Pulmonary artery endothelial cell (primary cell): ENCODE data around the gene WTAP. TPM values are rescaled to one million over a fixed set of nuclear protein-coding genes. Genes with fewer than 3 reads are reported as not detected.
"Not testable (repeated sequence)": the region's sequence is repeated elsewhere in the genome, so short reads cannot be mapped to it uniquely, and the experiment has no call there.

Source experiments
- DNase-seq: peaks from one replicate; pipeline ENCODE4 v3.0.0-alpha.2; 2011; ENCODE audit warnings: low read depth, low spot score
- total RNA-seq: library from RNA; depleted of rRNA; stranded (reverse); fragments of >200 nt; gene quantifications from 2 replicates; pipeline ENCODE4 v1.2.3, GENCODE V29; 2014

The WTAP gene
- total RNA-seq, 1 donor from 2014 or later: 99.9 TPM

DNA sequence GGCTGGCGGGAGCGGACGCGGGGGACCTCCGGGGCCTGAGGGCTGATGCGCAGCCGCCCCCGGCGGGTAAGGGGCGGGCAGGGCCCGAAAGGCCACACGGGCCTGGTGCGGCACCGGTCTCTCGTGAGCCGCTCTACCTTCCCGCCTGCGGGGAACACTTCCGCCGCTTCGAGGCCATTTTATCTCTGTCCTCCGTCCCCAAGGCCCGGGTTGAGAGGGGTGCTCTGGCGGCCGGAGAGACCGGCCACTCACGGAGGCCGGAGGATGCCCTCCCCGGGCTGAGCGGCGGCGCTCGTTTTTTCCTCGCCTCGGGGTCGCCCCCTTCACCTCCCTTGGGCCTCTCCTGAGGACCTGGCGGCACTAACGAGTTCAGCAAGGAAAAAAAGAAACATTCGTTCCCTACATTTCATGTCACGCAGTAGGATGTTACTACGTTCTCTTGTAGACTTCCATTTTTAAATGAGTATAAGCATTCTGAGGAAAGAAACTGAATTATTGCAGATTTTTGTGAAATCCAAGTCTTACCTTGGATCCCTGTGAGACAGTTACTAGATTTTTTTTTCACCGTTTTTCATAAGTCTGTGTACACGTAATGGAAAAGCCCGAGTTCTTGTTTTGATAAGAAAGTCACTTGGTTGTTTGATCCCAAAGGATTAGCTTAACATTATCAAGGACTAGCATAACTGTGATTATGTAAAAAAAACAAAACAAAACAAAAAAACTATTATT is 575 bp downstream of the WTAP start:
- DNase-seq: no peak

DNA sequence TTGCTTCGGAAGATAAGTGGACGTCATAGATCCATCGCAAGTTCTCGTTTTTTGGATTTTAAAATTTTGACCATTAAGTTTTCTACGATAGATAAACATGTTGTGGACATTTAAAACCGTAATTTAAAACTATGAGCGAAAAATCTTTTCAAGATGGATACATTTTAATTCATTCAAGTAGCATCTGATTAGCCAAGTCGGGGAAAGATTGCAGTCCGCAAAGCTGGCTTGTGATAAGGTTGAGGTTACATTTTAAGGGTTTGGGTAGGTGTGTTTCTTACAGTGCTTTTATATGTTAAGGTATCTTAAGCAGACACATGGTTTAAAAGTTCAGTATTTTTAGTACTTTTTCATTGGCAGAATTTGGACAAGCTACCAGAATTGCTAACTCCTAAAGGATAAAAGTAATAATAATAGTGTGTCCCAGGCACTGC is 1.2 kb downstream of the WTAP start:
- DNase-seq: no peak

DNA sequence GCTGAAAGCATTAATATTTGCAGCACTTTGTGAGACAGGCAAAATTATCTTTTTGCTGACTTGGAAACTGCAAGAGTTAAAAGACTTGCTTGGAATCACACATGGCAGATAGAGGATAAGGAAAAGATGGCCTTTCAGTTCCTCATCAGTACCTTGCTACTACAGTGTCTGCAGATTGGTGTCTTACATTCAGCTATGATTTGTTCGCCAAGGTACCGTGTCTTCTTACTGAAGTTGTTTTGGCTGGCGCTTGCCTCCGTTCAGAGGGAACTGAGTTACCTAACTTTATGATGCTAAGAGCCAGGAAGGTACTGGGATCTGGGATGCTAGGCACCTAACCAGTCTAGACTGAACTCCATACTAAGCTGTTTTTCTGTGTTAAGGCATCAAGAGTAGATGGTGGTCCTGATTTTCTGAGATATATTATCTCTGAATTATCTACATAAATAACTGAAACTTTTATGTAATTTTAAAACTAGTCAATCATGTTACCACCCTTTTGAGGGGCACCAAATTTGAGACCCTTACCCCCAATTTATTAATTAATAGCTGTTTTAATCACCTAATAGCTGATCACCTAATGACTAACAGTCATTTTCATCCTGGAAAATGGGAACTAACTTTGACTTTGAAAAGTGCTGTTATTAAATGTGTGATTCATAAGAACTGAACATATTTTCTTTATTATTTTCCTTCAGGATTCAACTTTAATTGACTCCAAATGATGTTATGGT is 2.5 kb downstream of the WTAP start:
- no peak for DNase-seq

DNA sequence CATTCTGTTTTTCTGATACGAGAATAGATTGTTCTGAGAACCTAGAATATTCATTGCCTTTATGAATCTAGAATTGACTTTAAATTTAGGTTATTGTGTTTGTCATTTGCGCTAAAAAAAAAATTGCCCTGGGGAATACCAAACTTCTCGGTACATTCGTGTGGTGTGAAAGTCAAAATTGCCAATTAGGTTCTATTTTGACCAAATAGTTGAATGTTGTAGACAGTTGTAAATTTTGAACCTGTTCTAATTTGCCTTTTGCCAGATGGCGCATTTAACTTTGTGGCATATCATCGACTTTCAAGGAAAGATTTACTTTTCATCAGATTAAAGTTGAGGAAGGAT is 3.0 kb downstream of the WTAP start:
- no peak for DNase-seq

DNA sequence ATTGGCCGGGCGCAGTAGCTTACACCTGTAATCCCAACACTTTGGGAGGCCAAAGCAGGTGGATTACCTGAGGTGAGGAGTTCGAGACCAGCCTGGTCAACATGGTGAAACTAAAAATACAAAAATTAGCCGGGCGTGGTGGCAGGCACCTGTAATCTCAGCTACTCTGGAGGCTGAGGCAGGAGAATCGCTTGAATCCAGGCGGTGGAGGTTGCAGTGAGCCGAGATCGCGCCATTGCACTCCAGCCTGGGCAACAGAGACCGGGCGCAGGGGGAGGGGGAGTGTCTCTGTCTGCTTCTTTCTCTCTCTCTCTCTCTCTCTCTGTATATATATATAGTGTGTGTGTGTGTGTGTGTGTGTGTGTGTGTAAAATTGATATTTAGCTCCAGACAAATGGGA is 5.2 kb downstream of the WTAP start:
- not testable (repeated sequence) for DNase-seq

DNA sequence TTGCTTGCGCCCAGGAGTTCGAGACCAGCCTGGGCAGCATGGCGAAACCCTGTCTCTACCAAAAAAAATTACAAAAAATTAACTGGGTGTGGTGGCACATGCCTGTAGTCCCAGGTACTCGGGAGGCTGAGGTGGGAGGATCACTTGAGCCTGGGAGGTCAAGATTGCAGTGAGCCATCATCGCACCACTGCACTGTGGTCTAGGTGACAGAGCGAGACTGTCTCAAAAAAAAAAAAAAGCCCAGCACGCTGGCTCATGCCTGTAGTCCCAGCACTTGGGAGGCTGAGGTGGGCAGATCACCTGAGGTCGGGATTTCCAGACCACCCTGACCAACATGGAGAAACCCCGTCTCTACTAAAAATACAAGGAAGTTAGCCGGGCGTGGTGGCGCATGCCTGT is 6.1 kb downstream of the WTAP start:
- not testable (repeated sequence) for DNase-seq

DNA sequence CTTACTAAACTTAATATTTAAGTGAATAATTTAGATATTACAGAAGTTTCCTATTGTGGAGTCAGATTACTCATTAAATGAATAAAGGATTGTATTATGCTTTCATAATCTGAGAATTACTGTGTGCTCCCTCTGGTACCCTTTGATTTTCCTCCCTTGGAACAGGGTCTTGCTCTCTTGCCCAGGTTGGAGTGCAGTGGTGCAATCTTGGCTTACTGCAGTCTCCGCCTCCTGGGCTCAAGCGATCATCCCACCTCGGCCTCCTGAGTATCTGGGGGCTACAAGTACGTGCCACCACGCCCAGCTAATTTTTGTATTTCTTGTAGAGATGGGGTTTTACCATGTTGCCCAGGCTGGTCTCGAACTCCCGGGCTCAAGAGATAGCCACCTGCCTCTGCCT is 9.6 kb downstream of the WTAP start:
- DNase-seq: no peak

DNA sequence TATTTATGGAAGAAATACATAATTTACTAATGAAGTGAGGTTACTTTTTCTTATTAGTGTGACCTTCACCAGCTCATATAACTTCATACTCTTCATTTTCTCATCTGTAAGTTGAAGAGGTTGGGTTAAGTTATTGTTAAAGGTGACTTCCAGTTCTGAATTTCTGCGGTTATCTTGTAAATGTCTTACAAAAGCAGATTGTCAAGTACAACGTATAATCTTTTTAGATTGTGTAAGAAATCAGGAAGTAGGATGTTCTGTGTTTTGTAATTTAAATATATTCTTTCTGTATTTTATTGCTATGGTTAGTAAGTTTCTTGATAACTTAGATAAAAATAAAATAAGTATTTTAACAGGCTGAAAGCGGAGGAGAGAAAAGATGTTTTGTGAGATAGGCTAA is 12.0 kb downstream of the WTAP start:
- DNase-seq: no peak

DNA sequence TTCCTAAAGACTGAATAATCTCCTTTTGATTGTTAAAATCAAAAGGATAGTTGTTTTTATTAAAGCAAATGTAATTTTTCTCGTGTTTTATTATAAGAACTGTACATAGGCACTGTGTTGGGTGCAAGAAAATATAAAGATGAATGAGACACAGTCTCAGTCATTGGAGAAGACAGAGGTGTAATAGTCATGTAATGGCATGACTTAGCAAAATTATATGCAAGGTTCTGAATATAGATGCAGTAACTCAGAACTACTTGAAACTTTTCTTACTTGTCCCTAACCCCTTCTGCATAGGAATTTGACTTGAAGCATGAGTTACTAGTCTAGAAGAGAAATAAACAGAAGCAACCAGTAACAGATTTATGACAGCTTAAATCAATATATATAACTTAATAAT is 14.9 kb downstream of the WTAP start:
- no peak for DNase-seq

DNA sequence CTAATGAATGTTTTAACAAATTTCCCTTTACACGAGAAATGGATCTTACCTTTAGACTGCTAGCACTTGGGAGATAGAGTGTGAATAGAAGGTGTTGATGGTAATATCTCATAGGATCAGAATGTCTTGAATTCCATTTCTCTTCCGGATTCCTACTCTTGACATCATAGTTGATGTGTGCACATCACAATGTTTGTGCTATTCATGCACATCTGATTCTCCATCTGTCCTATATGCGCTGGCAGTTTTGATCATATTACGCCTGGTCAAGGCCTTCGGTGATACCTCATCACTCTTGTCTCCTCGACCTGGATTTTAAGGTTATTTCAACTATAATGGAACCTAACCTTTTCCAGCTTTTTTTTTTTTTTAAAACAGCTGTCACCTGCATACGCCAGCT is 17.8 kb downstream of the WTAP start:
- no peak for DNase-seq

DNA sequence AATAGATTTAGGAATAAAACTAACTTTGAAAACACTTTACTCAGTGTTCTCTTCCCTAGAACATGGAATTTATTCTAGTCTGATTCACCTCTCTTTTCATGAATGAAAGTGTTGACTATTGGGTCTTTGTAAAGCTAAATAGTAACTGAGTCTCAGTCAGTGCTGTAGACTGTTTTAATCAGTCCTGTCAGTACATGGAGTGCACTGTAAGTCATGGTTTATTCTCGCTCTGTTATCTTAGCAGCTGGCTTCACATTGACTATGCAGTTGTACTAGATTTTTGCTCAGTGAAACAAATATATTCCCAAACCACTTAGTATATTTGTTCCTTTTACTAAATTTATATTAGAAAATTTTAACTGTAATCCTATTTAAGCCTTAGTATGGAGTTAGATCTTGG is 19.5 kb downstream of the WTAP start:
- DNase-seq: no peak

DNA sequence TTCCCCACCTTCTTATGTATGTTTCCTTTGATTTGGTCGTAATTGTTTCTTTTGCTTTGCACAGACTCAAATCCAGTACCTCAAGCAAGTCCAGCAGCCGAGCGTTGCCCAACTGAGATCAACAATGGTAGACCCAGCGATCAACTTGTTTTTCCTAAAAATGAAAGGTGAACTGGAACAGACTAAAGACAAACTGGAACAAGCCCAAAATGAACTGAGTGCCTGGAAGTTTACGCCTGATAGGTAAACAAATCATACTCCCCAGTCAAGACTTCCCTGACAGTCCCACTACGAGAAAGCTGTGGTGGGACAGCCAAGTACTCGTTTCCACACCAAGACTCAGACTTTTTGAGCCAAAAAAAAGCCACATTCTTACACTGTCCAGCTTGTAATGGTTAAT is 20.8 kb downstream of the WTAP start:
- not testable (repeated sequence) for DNase-seq

DNA sequence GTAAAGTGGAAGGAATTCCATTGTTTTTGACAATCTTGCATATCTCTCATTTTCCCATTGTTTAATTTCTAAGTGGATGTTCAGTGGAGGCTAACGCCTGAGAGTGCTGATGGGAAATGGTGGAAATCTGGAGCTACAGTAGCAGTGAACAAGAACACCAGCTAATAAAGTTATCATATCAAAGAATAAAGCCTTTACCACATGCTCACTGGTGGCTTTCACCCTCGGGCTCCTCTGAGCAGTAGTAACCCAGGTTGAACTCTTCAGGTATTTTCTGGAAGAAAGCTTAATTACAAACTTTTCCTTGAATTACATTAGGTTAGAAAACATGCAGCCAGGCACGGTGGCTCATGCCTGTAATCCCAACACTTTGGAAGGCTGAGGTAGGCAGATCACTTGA is 24.1 kb downstream of the WTAP start:
- DNase-seq: no peak

DNA sequence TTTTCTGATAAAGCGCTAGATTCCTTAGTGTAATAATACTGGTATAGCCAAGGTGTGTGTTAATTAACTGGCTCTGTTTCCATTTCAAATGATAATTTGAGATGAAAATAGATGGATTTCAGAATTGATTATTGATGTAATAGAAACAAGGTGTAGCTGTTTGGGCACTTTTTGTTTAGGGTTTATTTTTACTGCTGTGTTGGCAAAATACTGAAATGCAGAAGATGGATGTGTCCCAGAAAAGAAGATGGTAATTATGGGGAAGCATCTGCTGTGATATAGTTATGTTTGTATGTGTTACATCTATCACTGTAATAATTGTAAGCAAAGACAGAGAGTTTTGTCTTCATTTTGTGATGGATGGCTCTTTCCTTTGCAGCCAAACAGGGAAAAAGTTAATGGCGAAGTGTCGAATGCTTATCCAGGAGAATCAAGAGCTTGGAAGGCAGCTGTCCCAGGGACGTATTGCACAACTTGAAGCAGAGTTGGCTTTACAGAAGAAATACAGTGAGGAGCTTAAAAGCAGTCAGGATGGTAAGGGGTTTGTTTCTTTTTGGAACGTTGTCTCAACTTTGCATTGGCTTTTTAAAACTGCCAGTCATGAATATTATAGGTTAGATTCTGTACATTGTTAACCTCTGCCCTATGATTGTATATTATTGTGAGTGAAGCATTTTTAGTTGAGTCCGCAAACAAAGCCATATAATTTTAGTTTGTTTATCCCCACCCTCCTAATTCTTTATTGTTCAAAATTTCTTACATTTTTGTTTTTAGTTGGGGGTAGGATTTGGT is 26.0 kb downstream of the WTAP start:
- no peak for DNase-seq

DNA sequence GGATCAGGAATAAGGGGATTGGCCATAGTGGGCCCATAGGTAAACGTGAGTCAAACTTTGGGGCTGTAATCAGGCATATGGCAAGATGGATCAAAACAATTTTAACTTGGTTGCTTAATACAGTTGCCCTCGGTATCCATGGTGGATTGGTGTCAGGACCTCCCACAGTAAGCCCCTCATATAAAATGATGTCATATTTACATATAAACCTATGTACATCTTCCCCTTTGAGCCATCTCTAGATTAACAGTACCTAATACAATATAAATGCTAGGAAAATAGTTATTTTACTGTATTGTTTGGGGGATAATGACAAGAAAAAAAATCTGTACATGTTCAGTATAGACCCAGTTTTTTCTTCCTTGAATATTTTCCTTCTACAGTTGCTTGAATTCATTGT is 27.1 kb downstream of the WTAP start:
- DNase-seq: no peak

DNA sequence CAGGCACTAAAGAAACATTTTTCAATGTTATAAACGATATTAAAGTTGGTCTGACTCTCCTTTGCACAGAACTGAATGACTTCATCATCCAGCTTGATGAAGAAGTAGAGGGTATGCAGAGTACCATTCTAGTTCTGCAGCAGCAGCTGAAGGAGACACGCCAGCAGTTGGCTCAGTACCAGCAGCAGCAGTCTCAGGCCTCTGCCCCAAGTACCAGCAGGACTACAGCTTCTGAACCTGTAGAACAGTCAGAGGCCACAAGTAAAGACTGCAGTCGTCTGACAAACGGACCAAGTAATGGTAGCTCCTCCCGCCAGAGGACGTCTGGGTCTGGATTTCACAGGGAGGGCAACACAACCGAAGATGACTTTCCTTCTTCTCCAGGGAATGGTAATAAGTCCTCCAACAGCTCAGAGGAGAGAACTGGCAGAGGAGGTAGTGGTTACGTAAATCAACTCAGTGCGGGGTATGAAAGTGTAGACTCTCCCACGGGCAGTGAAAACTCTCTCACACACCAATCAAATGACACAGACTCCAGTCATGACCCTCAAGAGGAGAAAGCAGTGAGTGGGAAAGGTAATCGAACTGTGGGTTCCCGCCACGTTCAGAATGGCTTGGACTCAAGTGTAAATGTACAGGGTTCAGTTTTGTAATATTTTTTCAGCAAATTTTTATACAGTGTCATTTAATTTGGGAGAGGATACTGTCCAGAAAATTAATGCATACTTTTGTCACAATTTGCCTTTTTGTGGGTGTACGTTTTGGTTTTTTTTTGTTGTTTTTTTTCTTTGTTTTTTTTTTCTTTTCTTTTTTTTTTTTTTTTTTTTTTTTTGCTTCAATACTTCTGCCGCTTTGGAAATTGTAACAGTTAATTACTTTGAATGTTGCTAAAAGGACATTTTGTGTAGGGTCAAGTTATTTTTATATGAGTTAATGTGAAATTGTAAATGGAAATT is 27.9 kb downstream of the WTAP start:
- no peak for DNase-seq

DNA sequence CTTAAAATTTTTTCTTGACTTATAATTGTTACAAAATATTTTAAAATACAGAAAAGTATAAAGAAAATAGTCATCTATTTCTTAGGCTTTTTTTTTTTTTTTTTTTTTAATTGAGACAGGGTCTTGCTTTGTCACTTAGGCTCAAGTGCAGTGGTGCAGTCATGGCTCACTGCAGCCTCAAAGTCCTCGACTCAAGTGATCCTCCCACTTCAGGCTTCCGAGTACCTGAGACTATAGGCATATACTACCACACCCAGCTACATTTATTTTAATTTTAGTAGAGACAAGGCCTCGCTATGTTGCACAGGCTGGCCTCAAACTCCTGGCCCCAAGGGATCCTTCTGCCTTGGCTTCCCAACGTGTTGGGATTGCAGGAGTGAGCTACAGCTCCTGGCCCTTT is 29.2 kb downstream of the WTAP start:
- no peak for DNase-seq

DNA sequence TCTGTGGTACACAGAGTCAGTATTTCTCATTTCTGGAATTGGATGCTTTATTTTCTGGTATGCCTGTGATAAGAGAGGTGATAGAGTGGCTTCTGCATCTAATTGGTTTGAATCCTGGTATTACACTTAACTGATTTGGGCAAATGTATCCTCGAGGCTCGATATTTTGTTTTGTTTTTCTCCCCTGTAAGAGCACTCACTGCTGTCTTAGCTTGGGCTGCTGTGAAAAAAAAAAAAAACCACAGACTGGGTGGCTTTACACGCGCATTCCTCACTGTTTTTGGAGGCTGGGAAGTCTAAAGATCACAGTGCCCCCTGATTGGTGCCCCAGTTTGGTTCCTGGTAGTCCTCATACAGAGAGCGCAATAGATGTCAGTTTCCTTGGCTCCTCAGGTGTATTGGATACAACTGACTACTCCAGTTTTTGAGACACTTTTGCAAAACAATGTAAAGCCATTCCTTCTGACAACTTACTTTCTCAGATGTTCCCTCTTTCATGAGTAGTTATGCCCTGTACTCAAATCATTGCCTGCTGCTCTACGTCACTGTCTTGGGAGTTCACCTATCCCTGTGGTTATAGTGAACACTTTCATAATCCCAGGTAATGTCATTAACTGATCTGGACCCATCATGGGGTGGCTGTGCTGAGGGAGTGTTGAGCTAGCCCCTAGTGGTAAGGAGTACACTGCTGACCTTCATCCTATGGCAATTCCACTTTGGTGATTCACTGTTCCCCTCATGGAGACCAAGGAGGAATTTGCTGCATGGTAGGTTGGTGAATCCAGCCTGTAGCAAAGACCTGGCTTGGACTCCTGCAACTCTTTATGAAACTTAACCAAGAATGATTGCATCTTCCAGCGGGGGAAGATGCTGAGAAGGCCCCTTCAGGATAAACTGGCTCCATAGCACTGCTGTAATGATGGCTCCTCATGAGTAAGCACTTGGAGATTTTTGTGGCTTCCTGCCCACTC is 31.0 kb downstream of the WTAP start:
- no peak for DNase-seq

DNA sequence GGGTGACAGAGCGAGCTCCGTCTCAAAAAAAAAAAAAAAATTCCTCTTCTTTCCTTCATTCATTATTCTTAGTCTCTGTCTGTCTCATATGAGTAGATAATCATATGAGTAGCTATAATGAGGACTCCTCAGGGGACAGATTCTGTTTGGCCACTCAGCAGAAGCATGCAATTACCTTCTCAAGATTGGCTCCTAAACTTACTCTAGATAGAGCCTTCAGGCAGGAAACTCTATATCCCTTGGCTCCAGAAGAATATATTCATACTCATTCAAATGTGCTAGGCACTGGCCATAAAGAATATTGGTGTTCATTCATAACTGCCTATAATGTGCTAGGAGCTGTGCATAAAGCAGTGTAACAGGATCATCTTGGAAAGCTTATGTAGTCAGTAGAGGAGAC is 32.3 kb downstream of the WTAP start:
- no peak for DNase-seq

DNA sequence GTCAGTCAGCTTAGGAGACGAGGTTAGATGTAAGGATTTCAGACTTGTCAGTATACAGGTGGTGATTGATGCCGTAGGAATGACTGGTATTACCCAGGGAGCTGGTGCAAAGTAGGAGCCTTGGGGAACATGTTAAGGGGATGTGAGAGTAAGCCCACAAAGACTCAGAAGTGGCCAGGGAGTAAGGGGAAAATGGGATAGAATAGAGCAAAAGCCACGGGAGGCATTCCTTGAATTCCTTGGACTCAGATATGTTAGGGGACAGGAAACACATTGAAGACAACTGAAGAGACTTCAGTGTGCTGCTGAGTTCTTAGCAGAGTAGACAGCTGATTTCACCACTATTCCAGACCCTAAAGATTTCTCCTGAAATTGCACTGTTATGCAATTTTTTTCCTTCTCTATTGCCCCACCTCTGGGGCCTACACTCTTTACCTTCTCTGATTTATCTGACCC is 33.3 kb downstream of the WTAP start:
- DNase-seq: peak; percentile 39
